Adrenal gland (tissue), 5 donors: Measurements from ENCODE around the gene CNGA3.

Source experiments
- POLR2A ChIP-seq, 2 donors: fragments of 450-650 bp; IDR thresholded peaks; one replicate each; pipeline ENCODE4 v1.6.1; 2017; ENCODE audit warnings: antibody characterized with exemption in 2 of 2, mild to moderate bottlenecking in 2 of 2, moderate library complexity in 1 of 2
- TF ChIP-seq, protein P1 (sequence below), 6 experiments: fragments of 450-650 bp in 4 of 6; fragments of 200-600 bp in 2 of 6; sonication (generic) in 1 of 6; IDR thresholded peaks; 1 replicate in 5 of 6; 2 replicates in 1 of 6; pipeline versions ENCODE4 v1.5.1 to v1.8.0; 2016 to 2021; ENCODE audit warnings: antibody characterized with exemption in 6 of 6, mild to moderate bottlenecking in 2 of 6, moderate library complexity in 1 of 6
- donor health status: DM: no; HTN: no; CAD: no.

DNA sequence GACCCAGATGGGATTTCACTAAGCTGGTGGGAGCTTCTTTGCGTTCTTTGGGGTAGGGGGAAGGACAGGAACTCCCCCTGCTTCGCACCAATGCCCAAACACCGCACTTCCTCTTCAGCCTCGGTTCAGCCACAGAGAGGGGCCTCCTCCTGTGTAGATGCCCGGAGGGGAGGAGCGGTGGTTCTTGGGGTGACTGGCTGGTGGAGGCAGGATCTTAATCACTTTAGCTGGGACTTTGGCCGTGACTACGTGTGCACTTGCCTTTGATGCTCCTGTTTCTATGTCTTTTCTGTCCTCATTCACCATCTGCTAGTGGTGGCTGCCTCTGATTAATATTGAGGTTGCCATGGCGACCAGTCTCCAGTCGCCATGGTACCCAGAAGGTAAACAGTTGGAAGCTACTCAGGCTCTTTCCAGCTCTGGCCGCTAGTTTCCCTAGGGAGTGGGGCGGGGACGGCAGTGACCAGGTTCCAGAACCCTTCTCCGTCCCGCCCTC is 1.9 kb downstream of the CNGA3 start:
- TF ChIP-seq, protein P1, sequence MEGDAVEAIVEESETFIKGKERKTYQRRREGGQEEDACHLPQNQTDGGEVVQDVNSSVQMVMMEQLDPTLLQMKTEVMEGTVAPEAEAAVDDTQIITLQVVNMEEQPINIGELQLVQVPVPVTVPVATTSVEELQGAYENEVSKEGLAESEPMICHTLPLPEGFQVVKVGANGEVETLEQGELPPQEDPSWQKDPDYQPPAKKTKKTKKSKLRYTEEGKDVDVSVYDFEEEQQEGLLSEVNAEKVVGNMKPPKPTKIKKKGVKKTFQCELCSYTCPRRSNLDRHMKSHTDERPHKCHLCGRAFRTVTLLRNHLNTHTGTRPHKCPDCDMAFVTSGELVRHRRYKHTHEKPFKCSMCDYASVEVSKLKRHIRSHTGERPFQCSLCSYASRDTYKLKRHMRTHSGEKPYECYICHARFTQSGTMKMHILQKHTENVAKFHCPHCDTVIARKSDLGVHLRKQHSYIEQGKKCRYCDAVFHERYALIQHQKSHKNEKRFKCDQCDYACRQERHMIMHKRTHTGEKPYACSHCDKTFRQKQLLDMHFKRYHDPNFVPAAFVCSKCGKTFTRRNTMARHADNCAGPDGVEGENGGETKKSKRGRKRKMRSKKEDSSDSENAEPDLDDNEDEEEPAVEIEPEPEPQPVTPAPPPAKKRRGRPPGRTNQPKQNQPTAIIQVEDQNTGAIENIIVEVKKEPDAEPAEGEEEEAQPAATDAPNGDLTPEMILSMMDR (IDR thresholded peaks at IDR 0.05), result no peak
- TF ChIP-seq POLR2A (IDR thresholded peaks at IDR 0.05), result no peak
